ENCODE measurements around the gene SLC35F1. TPM values are rescaled to one million over a fixed set of nuclear protein-coding genes. Genes with fewer than 3 reads are reported as not detected.
A peak's percentile ranks its signal among the peaks of the same experiment; 100 is the strongest.
"Not testable (repeated sequence)": the region's sequence is repeated elsewhere in the genome, so short reads cannot be mapped to it uniquely, and the experiment has no call there.

SLC35F1 gene
- under 1 TPM; 0.08 to 0.57 (median 0.09) TPM for total RNA-seq

DNA sequence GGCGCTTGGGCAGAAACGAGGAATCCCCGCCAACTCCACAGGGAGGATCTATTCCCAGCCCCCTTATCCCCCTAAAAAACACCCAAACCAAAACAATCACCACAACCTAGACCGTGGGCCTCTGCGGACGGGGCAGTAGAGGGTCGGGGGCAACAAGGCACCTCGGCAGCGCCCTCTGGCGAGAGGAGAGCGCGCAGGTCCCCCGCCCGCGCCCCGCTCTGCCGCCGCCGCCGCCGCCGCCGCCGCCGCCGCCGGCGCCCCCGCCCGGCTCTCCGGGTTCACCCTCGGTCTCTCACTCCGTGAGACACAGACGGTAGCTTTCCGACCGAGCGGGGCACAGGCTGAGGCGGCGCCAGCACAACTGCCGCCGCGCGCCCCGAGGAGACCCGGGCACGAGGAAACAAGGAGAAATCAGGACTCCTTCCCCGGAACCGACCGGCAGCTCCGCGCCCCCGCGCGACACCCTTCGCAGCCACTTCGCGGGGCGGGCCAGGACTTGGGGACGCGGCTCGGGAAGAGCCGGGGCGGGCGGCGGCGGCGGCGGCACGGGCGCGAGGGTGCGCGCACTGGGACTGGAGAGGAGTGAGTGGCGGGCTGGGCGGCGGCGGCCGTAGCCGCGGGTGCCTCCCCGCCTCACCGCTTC lies at the start of gene SLC35F1:
SLC35F1 (plus strand) TSS at position 307 of the 643 bp plus-strand sequence.
- H3K36me3 ChIP-seq, result no peaks in the 10 kb centered on the region
- intact Hi-C loops (cut with DNase I), result no loop called here
- peaks cover 6 to 24% (median 15%) of the 10 kb centered on the region in 3 donors for H3K4me1 ChIP-seq
- no peak for DNase-seq
- peak within 1 kb of the TSS in 2 of 4 donors; percentile 22 to 29 for H3K27ac ChIP-seq
- H3K9me3 ChIP-seq, result no peaks in the 10 kb centered on the region
- 0% methylated on average over 8 of the region's 82 CpGs; no CpG with 5 or more reads in 1 of the 2 donors for WGBS, 2 donors
- no peak for TF ChIP-seq POLR2A (IDR thresholded peaks at IDR 0.05)
- TF ChIP-seq, protein P1, sequence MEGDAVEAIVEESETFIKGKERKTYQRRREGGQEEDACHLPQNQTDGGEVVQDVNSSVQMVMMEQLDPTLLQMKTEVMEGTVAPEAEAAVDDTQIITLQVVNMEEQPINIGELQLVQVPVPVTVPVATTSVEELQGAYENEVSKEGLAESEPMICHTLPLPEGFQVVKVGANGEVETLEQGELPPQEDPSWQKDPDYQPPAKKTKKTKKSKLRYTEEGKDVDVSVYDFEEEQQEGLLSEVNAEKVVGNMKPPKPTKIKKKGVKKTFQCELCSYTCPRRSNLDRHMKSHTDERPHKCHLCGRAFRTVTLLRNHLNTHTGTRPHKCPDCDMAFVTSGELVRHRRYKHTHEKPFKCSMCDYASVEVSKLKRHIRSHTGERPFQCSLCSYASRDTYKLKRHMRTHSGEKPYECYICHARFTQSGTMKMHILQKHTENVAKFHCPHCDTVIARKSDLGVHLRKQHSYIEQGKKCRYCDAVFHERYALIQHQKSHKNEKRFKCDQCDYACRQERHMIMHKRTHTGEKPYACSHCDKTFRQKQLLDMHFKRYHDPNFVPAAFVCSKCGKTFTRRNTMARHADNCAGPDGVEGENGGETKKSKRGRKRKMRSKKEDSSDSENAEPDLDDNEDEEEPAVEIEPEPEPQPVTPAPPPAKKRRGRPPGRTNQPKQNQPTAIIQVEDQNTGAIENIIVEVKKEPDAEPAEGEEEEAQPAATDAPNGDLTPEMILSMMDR (IDR thresholded peaks at IDR 0.05), result peak in 1 of 6 experiments; percentile 26
- peak within 1 kb of the TSS; percentile 38 to 73 (median 51) for H3K4me3 ChIP-seq
- peaks cover 0 to 71% (median 7%) of the 10 kb centered on the region in 4 donors for H3K27me3 ChIP-seq

DNA sequence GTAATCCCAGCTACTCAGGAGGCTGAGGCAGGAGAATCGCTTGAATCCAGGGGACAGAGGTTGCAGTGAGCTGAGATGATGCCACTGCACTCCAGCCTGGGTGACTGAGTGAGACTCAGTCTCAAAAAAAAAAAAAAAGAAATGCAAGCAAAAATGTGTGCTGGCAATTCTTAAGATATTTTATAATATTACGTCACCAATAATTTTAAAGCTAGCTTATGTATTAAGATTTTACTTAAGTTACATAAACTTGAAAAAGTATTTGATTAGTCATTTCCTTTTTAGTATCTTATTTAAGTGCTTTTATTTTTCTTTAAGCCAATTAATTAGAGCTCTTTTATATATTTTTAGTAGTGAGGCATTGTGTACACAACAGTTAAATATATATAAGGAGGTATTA lies 48.5 kb upstream of the SLC35F1 start:
- H3K9me3 ChIP-seq; H3K4me1 ChIP-seq; intact Hi-C loops (cut with DNase I); DNase-seq; H3K4me3 ChIP-seq; H3K27me3 ChIP-seq; H3K27ac ChIP-seq; H3K36me3 ChIP-seq: not testable (repeated sequence)
- 59 to 87% methylated on average over 2 of the region's 2 CpGs for WGBS, 2 donors

DNA sequence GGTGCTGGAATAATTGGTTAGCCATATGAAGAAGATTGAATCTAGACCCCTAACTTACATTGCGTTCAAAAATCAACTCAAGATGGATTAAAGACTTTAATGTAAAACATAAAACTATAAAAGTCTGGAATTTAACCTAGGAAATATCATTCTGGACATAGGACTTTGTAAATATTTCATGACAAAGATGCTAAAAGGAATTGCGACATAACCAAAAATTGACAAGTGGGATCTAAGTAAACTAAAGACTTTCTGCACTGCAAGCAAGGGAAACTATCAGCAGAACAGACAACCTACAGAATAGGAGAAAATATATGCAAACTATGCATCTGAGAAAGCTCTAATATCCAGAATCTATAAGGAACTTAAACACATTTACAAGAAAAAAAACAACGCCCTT lies 45.5 kb upstream of the SLC35F1 start:
- Histone ChIP-seq H3K9me3 (no peaks in the 10 kb centered on the region), H3K4me3 (no peak overlapping the region), H3K27me3 (no peaks in the 10 kb centered on the region), H3K4me1 (no peaks in the 10 kb centered on the region), H3K36me3 (no peaks in the 10 kb centered on the region), H3K27ac (no peak overlapping the region)
- intact Hi-C loops (cut with DNase I), result no loop called here
- TF ChIP-seq, protein P1 (IDR thresholded peaks at IDR 0.05), result no peak
- no peak for TF ChIP-seq POLR2A (IDR thresholded peaks at IDR 0.05)
- no peak for DNase-seq
- WGBS, 2 donors, result 82 to 97% methylated on average over 3 of the region's 3 CpGs

DNA sequence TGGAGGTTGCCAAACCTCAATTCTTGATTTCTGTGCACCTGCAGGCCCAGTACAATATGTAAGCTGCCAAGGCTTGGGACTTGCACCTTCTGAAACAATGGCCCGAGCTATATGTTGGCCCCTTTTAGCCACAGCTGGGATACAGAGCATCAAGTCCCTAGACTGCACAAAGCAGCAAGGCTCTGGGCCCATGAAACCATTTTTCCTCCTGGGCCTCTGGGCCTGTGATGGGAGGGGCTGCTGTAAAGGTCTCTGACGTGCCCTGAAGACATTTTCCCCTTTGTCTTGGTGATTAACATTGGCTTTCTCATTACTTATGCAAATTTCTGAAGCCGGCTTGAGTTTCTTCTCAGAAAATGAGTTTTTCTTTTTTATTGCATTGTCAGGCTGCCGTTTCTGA lies 40.5 kb upstream of the SLC35F1 start:
- no peak overlapping the region for H3K27ac ChIP-seq
- H3K4me1 ChIP-seq, result no peaks in the 10 kb centered on the region
- DNase-seq, result no peak
- no peaks in the 10 kb centered on the region for H3K9me3 ChIP-seq
- intact Hi-C loops (cut with DNase I), result no loop called here
- WGBS, 2 donors, result 55 to 72% methylated on average over 4 of the region's 4 CpGs
- H3K36me3 ChIP-seq, result no peaks in the 10 kb centered on the region
- TF ChIP-seq POLR2A (IDR thresholded peaks at IDR 0.05), result no peak
- TF ChIP-seq, protein P1 (IDR thresholded peaks at IDR 0.05), result no peak
- H3K27me3 ChIP-seq, result no peaks in the 10 kb centered on the region
- H3K4me3 ChIP-seq, result no peak overlapping the region

DNA sequence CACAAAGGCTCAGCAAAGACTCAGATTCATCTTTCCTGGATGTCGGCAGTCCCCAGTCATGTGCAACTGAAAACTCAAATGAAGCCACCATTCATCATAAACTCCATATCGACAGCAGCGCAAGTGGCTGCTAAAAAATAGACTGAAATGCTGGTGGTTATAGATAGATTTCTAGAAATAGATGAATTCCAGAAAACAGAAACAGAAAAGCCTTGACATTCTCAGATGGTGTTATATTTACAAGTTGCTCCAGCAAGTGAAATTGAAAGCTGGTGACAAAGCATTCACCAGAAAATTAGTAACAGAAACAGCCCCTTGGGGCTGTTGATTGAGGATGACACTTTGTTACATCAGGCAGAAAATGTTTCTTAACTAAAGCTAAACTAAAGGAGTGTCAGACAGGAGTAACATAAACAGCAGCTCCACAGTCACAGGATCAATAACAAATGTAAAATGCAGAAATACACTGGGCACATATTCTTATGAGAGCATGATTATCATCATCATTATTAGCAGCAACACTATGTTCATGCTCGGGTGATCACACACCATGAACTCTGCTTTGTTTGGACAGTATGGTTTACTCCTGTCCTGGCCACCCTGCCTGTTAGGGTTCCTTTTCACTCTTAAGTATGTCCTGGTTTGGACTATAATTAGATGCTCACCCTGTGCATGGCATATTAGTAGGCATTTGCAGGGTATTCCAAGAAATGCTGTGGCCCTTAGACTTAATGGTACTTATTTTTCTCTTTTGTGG lies 36.4 kb upstream of the SLC35F1 start:
- no peaks in the 10 kb centered on the region for H3K27me3 ChIP-seq
- 69 to 72% methylated on average over 4 of the region's 4 CpGs for WGBS, 2 donors
- H3K36me3 ChIP-seq, result no peaks in the 10 kb centered on the region
- H3K4me3 ChIP-seq, result no peak overlapping the region
- TF ChIP-seq POLR2A (IDR thresholded peaks at IDR 0.05), result no peak
- TF ChIP-seq, protein P1 (IDR thresholded peaks at IDR 0.05), result no peak
- no peaks in the 10 kb centered on the region for H3K4me1 ChIP-seq
- intact Hi-C loops (cut with DNase I), result no loop called here
- H3K9me3 ChIP-seq, result no peaks in the 10 kb centered on the region
- H3K27ac ChIP-seq, result no peak overlapping the region
- DNase-seq, result no peak
